GM19099 (cell line): Measurements from ENCODE around the gene TFAP2A.

Source experiments
- POLR2A ChIP-seq: IDR thresholded peaks from 3 replicates; pipeline ENCODE4 v1.6.1; 2011; ENCODE audit warnings: low read depth; ENCODE audit not compliant: insufficient read length; ENCODE audit errors: extremely low read depth

The TFAP2A gene

DNA sequence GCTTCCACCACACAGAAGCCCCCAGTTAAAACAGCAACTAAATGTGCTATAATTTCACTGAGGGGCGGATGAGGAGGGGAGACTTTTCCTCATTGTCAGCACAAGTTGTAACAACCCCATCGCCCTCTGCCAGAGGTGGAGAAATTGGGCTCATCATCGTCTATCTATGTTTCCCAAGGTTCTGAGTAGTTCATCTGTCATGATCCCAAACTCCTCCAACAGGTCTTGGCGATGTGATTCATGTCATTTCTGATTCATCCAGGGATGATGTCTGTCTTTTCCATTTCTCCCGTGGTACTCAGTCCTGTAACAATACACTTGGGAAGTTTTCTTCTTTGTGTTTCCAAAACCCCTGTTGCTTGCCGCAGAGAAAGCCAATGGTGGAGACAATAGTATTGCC is 51.0 kb downstream of the TFAP2A start:
- TF ChIP-seq POLR2A = no peak

DNA sequence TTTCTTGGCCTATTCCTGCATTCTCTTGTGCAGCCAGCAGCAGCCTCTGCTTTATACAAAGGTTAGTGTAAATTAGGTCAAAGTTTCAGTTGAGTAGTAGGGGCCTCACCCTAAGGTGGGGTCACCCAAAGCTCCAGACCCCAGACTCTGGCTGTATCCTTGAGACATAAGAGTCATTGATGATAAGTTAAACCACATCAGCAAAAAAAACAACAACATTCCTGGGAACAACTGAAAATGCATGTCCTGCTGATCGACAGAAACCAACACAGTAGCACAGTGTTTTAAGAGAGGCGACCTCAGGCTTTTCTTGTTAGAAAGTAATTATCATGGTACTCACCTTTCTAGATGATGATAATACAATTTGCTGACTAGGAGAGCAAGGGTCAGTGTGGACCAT is 52.6 kb downstream of the TFAP2A start:
- TF ChIP-seq POLR2A = no peak

DNA sequence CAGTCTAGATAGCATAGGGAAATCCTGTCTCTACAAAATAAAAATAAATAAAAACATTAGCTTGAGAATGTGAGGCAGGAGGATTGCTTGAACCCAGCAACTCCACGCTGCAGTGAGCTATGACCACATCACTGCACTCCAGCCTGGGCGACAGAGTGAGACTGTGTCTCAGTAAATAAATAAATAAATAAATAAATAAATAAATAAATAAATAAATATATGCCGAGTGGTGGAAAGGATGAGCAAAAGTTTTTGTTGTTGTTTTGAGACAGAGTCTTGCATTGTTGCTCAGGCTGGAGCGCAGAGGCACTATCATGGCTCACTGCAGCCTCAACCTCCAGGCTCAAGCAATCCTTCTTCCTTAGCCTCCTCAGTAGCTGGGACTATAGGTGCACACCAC is 53.4 kb downstream of the TFAP2A start:
- no peak for TF ChIP-seq POLR2A

DNA sequence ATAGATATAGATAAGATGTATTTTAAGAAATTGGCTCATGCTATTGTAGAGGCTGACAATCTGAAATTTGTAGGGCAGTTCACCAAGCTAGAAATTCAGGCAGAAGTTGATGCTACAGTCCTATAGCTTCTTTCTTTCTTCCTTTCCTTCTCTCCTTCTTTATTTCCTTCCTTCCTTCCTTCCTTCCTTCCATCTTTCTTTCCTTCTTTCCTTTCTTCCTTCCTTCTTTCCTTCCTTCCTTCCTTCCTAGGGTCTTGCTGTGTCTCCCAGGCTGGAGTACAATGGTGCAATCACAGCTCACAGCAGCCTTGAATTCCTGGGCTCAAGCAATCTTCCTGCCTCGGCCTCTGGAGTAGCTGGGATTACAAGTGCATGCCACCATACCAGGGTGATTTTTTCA is 55.3 kb downstream of the TFAP2A start:
- TF ChIP-seq POLR2A = no peak

DNA sequence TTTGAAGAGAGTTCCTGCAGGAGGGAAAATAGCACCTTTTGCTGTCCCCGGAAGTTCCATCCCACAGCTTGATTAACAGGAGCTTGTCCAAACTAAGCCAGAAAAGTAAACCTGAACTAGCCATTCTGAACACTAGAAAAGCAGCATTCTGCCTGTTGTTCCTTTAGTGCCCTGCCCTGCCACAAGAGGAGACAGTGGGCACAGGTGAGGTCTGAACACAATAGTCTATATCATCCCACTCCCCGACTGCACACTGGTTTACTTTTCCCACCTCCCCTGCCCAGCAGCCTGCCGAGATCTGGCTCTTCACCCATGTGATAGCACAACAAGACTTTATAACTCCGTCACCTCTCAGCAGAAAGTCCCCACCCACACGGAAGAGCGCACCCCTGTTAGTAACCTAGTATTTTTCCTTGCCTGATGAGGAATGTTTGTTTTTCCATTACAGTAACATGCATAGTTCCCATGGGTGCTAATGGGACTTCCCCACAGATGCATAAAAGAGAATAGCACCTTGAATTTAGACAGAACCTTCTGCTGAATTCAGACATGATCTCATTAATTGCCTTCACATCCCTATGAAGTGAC is 59.7 kb downstream of the TFAP2A start:
- no peak for TF ChIP-seq POLR2A

DNA sequence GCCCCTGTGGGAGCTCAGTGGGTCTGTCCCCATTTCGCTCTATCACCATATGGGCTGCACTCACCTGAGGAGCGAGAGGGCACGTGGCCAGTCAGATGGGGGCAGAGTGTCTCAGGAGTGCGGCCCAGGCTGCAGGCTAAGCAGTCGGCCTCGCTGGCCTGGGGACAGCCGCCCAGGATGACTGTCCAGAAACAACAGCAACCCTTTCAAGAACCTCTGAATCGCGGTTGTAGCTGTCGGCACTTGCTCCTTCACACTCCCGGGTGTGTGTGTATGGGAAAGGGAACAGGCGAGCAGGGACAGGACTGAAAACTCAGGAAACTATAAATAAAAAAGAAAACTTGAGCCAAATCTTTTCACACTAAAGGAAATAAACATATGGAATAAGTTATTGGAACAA is 63.1 kb downstream of the TFAP2A start:
- TF ChIP-seq POLR2A = no peak

DNA sequence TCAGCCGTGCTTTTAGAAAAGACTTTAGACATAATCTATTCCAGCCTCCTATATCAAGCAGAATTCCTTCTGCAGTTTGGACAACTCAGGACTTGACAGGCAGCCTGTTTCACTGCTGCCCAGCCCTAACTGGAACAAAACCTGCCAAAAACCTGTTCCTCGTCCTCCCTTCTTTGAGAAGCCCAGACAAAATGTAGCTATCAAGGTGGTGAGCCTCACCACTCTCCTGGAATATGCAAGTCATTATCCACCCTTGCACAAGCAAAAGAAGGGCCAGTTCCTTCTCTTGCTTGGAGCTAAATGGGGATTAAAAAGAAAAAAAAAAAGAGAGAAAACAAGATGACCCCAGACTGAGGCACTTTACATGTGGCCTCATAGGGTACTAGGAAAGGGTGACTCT is 64.2 kb downstream of the TFAP2A start:
- no peak for TF ChIP-seq POLR2A

DNA sequence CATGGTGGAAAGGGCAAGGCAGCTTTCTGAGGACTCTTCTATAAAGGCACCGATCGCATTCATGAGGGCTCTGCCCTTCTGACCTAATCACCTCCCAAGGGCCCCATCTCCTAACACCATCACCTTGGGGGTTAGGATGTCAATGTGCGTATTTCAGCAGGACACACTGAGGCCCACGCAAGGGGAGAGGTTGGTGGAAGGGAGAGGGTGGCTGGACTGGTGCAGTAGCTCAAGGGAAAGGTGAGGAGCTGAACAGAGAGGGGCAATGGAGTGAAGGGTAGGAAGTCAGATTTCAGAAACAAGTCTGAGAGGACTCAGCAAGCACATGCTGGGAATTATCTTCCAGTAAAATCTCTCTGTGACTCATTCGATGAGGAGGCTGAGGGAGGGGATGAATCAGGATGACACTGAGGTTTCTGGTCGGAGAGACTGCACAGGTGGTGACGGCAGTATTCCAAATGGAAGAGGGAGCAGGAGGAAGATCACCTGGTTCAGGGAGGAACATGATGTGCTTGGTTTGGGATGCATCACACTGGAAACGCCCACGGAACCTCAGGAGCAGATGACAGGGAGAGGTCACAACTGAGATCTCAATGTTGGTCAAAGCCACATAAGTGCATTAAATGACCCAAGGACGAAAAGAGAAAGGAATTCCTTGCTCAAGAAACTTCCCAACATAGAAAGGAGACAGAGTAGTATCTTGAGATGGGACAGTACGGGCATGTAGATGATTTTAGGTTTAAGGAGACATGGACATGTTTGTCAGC is 67.1 kb downstream of the TFAP2A start:
- no peak for TF ChIP-seq POLR2A
